ENCODE data around the gene IL1B. TPM values are rescaled to one million over a fixed set of nuclear protein-coding genes. Genes with fewer than 3 reads are reported as not detected.

Gene IL1B
- total and polyA plus RNA-seq, 2 donors (not counting 3 experiments of a cell fraction or from before 2014, with no cell fraction given): 0.25 TPM; not detected in 1

DNA sequence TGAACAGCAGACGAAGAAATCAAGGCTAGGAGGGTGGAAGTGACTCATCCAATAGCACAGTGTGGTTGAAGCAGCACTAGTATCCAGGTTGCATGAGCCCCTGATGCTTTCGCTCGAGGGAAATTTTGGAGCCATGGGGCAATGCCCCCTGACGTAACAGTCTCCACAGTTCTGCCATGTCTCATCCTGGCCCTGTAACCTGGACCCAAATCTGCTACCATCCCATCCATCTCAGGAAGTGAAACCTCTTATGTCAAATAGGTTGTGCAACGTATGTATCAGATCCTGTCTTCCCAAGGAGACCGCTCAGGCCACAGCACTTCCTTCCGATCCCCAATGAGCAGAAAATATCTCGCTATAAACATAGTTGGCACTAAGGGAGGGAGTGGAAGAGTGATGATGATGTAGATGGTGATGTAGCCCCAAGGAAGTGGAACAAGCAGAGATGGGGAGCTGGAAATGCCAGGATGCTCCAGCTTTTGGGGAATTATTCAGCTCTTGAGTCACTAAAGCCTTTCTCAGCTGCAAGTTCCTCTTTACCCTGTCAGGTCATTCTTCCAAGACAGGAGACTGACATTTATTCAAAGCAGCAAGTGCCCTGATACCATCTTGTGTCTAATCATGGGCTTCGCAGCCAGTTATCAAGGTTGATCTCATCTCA is 3.0 kb upstream of the IL1B start:
- no TSS peak for BruUV-seq (replicated peaks)
- Histone ChIP-seq H3K79me2 (ENCODE audit: control insufficient read depth, insufficient read depth, low read length) (no peaks in the 10 kb centered on the region), H3K9me1 (replicated peaks; ENCODE audit: control insufficient read depth, extremely low read depth, insufficient read depth, low read length) (no peaks in the 10 kb centered on the region), H3K4me1 (ENCODE audit: control insufficient read depth, extremely low read depth, insufficient read depth, low read length) (peaks cover under 1% of the 10 kb centered on the region), H3K27me3 (ENCODE audit: control insufficient read depth in 2 of 2, insufficient read depth in 2 of 2, low read length in 2 of 2) (peaks cover 0 to 27% of the 10 kb centered on the region in 2 experiments), H2AFZ (ENCODE audit: low read depth, low read length) (no peak overlapping the region), H3K9ac (replicated peaks; ENCODE audit: extremely low read depth, insufficient read depth, low read length) (no peak overlapping the region), H3K4me2 (ENCODE audit: insufficient read depth, low read length) (no peak overlapping the region), H3K36me3 (ENCODE audit: control insufficient read depth in 2 of 2, extremely low read depth in 1 of 2, insufficient read depth in 2 of 2, low read length in 2 of 2) (no peaks in the 10 kb centered on the region), H3K27ac (ENCODE audit: insufficient read depth, low read depth, low read length) (no peak overlapping the region), H3K4me3 (replicated peaks in 1 of 3; ENCODE audit: insufficient read depth in 1 of 3, low read depth in 1 of 3, low read length in 3 of 3) (no peak overlapping the region), H4K20me1 (replicated peaks; ENCODE audit: control insufficient read depth, extremely low read depth, insufficient read depth, low read length) (no peaks in the 10 kb centered on the region), H3K9me3 (replicated peaks; ENCODE audit: control insufficient read depth, insufficient read depth, low read length) (no peaks in the 10 kb centered on the region)
- ChIA-PET POLR2A (no interaction called here), CTCF (interaction anchor here (0.5 to 1.5 kb wide), 3 partner anchors 23 to 165 kb away, joined by 3 read pairs; no protein-coding TSS in a partner anchor)
- TF ChIP-seq CTCF (IDR thresholded peaks at IDR 0.05; ENCODE audit: extremely low read depth in 1 of 2, insufficient read depth in 1 of 2, low read depth in 1 of 2, low read length in 2 of 2) (no peak), MAX (IDR thresholded peaks at IDR 0.05; ENCODE audit: insufficient read depth, insufficient read length) (no peak), GATA2 (IDR thresholded peaks at IDR 0.05; ENCODE audit: insufficient read depth, insufficient read length, low read depth, low read length) (no peak), EZH2 (IDR thresholded peaks at IDR 0.05; ENCODE audit: borderline replicate concordance, low read depth, low read length, severe bottlenecking) (no peak), FOS (IDR thresholded peaks at IDR 0.05; ENCODE audit: borderline replicate concordance, insufficient read depth, low read length) (no peak), JUN (IDR thresholded peaks at IDR 0.05; ENCODE audit: borderline replicate concordance, insufficient read depth, insufficient read length, low read depth) (no peak), POLR2A (IDR thresholded peaks at IDR 0.05; ENCODE audit: low read depth, low read length) (no peak), MYC (IDR thresholded peaks at IDR 0.05; ENCODE audit: low read depth, low read length) (no peak), POLR2AphosphoS5 (IDR thresholded peaks at IDR 0.05; ENCODE audit: insufficient read depth, low read depth, low read length) (no peak)
- DNase-seq (ENCODE audit: low read depth, low spot score) (no peak), FAIRE-seq (no peak)
- intact Hi-C loops (cut with micrococcal nuclease): no loop called here
- dilution Hi-C loops (cut with MboI; ENCODE audit: extremely low pct_ligation_motif_present, low sequenced_read_pairs): no loop called here
